Cerebellar cortex (tissue), 1 donor: ENCODE results near the gene IL1A.

ENCODE experiments used
- DNase-seq: peaks from one replicate; pipeline ENCODE4 v3.0.0-alpha.2; 2015; ENCODE audit warnings: low spot score

IL1A gene

DNA sequence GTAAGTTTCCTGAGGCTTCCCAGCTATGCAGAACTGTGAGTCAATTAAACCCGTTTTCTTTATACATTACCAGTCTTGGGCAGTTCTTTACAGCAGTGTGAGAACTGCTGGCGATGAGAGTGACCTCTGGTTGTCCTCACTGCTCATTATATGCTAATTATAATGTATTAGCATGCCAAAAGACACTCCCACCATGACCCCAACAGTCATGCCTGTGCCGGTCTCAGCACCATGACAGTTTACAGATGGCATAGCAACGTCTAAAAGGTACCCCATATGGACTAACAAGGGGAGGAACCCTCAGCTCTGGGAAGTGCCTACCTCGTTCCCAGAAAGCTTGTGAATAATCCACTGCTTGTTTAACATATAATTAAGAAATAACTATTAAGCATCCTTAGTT lies 8.1 kb upstream of the IL1A start:
- no peak for DNase-seq

- DNase-seq = no peak
Measured at GRCh38 chr2:112791693-112792230, 7.5 kb upstream of the IL1A start.

DNA sequence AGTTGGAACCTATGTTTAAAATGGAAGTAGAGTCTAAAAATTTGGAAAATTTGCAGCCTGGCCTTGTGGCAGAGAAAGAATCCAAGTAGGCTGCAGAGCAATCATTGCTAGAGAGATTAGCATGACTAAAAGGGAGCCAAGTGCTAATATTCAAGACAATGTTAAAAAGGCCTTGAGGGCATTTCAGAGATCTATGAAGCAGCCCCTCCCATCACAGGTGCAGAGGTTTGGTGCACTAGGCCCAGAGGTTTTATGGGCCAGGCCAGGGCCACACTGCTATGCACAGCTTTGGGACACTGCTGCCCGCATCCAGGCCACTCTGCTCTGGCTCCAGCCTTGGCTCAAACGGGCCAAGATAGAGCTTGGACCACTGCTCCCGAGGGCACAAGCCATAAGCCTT lies 6.7 kb upstream of the IL1A start:
- no peak for DNase-seq

DNA sequence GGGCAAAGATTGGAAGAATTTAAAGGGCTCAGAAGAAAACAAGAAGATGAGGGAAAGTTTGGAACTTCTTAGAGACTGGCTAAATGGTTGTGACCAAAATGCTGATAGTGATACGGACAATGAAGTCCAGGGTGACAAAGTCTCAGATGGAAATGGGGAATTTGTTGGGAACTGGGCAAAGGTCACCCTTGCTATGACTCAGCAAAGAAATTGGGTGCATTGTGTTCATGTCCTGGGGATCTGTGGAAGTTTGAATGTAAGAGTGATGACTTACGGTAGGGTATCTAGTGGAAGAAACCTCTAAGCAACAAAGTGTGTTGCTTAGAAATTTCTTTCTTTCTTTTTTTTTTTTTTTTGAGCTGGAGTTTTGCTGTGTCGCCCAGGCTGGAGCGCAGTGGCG lies 6.0 kb upstream of the IL1A start:
- no peak for DNase-seq

DNA sequence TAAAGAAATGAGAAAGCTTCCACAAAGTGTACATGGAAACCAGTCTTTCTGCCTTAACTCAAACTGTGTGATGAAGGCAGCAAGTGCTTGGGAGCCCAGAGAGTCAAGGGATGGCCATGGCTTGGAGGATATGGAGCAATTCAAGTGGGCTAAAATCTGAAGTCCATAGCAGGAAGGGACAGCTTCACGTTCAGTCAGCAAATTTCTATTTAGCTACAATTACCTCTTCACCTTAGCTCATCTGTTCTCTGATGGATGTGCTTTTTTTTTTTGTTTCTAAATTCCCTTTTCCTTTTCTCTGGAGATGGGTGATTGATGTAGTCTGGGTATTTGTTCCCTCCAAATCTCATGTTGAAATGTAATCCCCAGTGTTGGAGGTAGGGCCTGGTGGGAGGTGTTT lies 4.9 kb upstream of the IL1A start:
- no peak for DNase-seq

- DNase-seq = no peak
Measured at GRCh38 chr2:112788653-112789052, 4.4 kb upstream of the IL1A start.

GRCh38 chr2:112787729-112788393 lies 3.6 kb upstream of the IL1A start:
- DNase-seq = no peak

DNA sequence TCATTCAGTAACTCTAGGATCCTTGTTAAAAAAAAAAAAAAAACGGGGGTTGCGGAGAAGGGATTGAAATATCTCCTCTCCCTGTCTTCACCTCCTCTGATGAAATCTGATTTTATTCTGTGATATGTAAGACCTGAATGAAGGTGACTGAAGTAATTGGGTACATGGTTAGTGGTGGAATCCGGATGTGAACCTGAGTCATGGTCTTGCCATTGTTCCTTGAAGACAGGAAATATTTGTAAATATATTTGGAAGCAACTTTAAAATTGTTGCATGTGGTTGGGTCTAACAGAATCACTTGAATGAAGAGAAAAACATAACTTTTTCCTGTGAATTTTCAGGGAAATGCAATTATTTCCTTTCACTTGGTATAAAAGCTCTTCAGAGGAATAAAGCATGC lies 3.0 kb upstream of the IL1A start:
- DNase-seq = no peak

DNA sequence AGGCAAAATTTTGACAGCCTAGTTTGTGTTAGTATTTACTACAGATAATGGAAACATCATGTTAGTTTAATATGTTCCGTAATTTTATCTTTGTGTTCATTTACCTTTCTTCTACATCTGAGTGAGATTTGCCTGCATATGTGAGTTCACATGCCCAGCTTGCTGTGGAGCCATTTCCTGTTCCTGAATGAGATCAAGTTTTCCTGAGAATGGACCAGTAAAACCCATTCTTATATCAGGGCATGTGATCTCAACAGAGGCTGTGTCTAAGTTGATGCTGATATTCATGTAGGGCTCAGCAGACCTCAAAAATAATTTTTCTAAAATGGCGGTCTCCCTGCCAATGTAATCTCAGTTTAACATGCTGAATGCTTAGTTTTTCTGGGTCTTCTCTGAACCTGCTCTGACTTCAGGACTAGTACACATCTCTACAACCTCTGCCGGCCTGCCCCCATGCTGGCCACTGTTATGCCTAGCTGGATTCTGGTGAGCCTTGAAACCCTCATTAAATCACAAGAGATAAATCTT lies 1.0 kb downstream of the IL1A start:
- DNase-seq = no peak

GRCh38 chr2:112782234-112782799 lies 2.0 kb downstream of the IL1A start:
- DNase-seq = no peak

DNA sequence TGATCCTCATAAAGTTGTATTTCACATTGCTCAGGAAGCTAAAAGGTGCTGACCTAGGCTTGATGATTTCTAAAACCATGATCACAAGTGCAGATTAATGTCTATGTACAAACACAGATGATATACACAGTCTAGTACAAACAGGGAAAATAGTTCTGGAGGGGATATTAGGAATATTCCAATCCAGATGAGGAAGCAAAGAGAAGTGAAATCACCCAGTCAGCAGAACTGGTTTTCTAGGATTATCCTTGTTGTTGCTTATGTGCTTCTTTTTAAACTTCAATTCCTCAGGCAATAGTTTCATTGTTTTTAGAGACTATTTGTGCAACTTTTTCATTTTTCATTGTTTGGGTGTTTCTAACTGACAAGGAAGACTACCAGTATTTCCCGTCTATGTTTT lies 4.7 kb downstream of the IL1A start:
- DNase-seq = no peak

GRCh38 chr2:112777036-112777435 lies 7.3 kb downstream of the IL1A start:
- no peak for DNase-seq

- DNase-seq = no peak
Measured at GRCh38 chr2:112776113-112776512, 8.2 kb downstream of the IL1A start.

DNA sequence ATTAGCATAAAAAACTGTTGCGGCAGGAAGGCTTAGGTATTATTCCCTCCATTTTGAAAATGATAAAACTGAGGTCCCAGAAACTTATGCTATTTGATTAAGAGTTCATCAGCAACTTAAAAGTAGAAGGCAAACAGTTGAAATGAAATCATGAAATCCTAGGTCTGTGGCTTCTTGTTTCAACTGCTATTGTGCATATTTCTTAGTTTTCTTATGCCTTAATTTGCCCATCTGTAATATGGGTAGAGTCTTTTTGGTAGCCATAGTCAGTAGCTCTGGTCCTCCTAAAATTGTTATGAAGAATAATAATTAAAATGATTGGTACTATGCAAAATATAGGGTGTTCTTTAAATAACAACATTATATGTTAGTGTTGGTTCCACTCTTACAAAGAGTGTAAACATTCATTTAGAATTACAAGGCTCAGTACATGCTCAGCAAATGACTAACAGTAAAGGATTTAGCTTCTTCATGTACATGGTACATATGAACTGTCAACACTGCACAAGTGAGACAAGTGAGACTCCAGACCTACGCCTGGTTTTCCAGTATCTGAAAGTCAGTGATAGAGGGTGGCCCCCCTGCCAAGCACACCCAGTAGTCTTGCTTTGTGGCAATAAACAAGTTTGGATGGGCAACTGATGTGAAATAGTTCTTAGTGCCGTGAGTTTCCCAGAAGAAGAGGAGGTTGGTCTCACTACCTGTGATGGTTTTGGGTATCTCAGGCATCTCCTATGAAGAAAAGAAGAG lies 9.6 kb downstream of the IL1A start:
- no peak for DNase-seq

GRCh38 chr2:112773556-112773955 lies 10.7 kb downstream of the IL1A start:
- no peak for DNase-seq

GRCh38 chr2:112772911-112773475 lies 11.3 kb downstream of the IL1A start:
- DNase-seq = no peak

DNA sequence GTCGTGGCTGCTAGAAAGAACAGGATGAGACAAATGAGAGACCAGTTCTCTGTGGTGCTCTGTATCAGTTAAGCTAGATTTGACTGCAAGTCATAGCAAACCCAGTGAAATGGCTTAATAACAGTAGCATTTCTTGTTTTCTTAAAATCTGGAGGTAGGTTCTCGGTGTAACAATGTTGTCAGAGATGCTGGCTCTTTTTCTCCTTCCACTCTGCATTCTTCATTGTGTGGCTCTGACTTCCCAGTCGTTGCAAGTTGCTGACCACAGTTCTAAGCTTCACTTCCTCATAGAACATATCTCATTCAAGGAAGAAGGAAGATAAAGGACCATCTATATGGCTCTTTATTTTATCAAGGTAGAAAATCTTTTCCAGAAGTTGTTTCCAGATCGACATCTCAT lies 12.0 kb downstream of the IL1A start:
- no peak for DNase-seq

GRCh38 chr2:112768432-112768831 lies 15.9 kb downstream of the IL1A start:
- DNase-seq = no peak

DNA sequence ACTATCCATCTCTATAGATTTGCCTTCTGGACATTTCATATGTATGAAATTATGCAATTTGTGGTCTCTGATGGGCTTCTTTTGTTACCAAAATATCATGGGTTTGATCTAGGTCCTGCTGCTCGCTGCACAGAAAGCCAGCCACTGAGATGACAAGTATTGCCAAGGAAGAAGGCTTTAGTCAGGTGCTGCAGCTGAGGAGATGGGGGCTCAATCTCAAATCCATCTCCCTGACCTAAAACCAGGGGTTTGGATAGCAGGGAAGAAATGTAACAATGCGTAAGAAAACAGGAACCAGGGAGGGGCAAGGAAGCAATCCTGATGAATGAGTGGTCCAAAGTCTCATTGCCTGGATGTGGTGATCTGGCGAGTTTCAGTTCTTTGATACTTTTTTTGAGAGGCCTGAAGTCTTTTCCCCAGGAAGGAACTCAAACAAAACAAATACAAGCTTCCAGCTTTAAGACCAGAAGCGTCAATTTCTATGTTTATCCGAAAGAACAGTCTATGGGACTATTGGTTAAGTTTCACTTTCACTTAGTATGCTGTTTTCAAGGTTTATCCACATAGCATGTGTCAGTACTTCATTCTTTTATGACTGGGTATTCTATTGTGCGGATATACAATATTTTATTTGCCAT lies 16.5 kb downstream of the IL1A start:
- DNase-seq = no peak

DNA sequence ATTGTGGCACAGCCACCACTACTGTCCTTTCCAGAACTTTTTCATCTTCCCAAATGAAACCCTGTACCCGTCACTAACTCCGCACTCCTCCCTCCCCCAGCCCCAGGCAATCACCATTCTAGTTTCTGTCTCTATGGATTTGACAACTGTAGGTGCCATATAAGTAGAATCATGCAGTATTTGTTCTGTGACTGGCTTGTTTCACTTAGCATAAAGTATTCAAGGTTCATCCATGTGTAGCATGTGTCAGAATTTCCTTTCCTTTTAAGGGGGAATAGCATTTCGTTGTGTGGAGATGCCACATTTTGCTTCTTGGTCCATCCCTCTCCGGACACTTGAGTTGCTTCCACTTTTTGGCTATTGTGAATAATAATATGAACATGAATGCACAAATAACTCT lies 19.0 kb downstream of the IL1A start:
- no peak for DNase-seq

DNA sequence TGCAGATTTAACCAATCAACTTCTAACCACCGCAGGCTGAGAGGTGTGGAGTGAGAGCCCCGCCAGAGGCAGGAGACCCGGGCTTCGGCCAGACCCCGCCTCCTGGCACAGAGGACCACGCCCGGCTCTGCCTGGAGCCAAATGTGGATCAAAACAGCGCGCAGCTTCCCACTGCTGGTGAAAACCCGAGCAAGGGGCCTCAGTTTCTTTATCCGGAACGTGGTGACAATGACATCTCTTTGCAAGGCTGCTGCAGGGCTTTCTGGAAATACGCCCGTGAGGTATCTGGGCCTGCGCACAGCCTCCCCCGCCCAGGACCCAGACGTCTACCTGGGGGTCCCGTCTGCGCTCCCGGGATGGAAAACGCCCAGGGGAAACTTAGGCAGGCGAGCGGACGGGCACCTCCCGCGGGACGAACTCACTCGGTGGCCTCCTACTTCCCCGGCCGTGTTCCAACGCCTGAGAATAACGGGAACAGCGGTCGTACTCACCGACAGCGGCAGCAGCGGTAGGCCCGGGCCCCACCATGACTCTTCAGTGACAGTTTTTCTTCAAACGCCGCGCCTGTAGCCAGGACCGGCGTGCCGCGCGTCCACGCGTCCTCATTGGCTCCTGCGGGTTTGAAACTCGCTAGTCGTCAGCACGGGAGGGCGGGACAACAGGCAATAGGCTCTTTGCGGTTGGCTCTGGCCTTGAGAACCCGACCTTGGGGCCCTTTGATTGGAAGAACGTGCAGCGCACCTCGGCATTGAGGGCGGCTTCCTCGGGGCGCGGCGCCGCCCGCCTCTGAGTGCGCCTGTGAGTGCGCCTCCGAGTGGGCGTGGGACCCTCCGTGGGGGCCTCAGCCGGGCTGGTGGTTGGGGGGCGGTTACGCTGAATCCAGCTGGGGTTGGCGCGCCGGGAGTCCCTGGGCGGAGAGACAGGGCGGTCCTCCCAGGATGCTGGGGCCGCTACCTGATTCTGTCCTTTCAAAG lies 19.9 kb downstream of the IL1A start, which contains the start of gene CKAP2L:
Gene CKAP2L, minus strand, starts transcription at position 539 of the 974 bp plus-strand sequence. Its CDS starts 11 bp downstream, at position 528.
- peak; percentile 98 for DNase-seq
